Coronary artery (tissue), 2 donors: ENCODE measurements around the gene S100Z.
A peak's percentile ranks its signal among the peaks of the same experiment; 100 is the strongest.
"Not testable (repeated sequence)": the region's sequence is repeated elsewhere in the genome, so short reads cannot be mapped to it uniquely, and the experiment has no call there.

Experiments
- DNase-seq: peaks from one replicate; pipeline ENCODE4 v3.0.0-alpha.2; 2017; ENCODE audit warnings: low spot score
- H3K27ac ChIP-seq, 2 donors: fragments of 200-600 bp; sonication (generic); one replicate each; pipeline ENCODE4 v1.5.1; 2016 to 2019
- H3K4me3 ChIP-seq: fragments of 200-600 bp; sonication (generic); 2 replicates; pipeline ENCODE4 v1.5.1; 2016; ENCODE audit warnings: mild to moderate bottlenecking, moderate library complexity
- CTCF ChIP-seq: fragments of 200-600 bp; sonication (generic); IDR thresholded peaks from one replicate; pipeline ENCODE4 v1.5.1; 2019; ENCODE audit warnings: antibody characterized with exemption

The S100Z gene

GRCh38 chr5:76942581-76942980 is 92.8 kb downstream of the S100Z start:
- Histone ChIP-seq H3K4me3 (no peak overlapping the region), H3K27ac (no peak overlapping the region)
- no peak for DNase-seq
- no peak for TF ChIP-seq CTCF

GRCh38 chr5:76943006-76943405 is 93.2 kb downstream of the S100Z start:
- TF ChIP-seq CTCF, result no peak
- DNase-seq, result no peak
- no peak overlapping the region for H3K27ac ChIP-seq
- H3K4me3 ChIP-seq, result no peak overlapping the region

GRCh38 chr5:76944638-76945037 is 94.8 kb downstream of the S100Z start:
- TF ChIP-seq CTCF, result no peak
- H3K27ac ChIP-seq, result no peak overlapping the region
- no peak for DNase-seq
- no peak overlapping the region for H3K4me3 ChIP-seq

GRCh38 chr5:76945238-76945637 is 95.4 kb downstream of the S100Z start:
- H3K4me3 ChIP-seq, DNase-seq, H3K27ac ChIP-seq: not testable (repeated sequence)

- no peak for TF ChIP-seq CTCF
- DNase-seq, result no peak
- Histone ChIP-seq H3K27ac (no peak overlapping the region), H3K4me3 (no peak overlapping the region)
These were observed 96.3 kb downstream of the S100Z start for GRCh38 chr5:76946090-76946489.

GRCh38 chr5:76947082-76947503 is 97.3 kb downstream of the S100Z start:
- H3K27ac ChIP-seq, result no peak overlapping the region
- DNase-seq, result no peak
- TF ChIP-seq CTCF, result no peak
- no peak overlapping the region for H3K4me3 ChIP-seq

- peak within 1 kb of the TSS; percentile 63 for H3K4me3 ChIP-seq
- H3K27ac ChIP-seq, result peak within 1 kb of the TSS in 1 of 2 donors; percentile 5
- TF ChIP-seq CTCF, result no peak
- DNase-seq, result no peak
These were observed 103.2 kb downstream of the S100Z start, which contains the start of gene CRHBP for GRCh38 chr5:76952795-76953536. TSS of gene CRHBP (plus strand) at chr5:76953045. CDS start at chr5:76953135, 90 bp downstream.
